A549 (cell line): ENCODE results near the gene RAP1GAP2. TPM values are rescaled to one million over a fixed set of nuclear protein-coding genes. Genes with fewer than 3 reads are reported as not detected.

ENCODE experiments used
- ATAC-seq, 2 experiments: fragments of 200-7000 bp in 1 of 2; fragments of >200 bp in 1 of 2; cut with Nextera tagmentation in 1 of 2; cut with Tn5 transposase in 1 of 2; 3 replicates each; pipeline versions ENCODE4 v1.8.0 to v1.9.1; 2018 to 2020; ENCODE audit warnings: mild to moderate bottlenecking in 1 of 2, moderate library complexity in 1 of 2
- CTCF ChIA-PET: fragments of 300-600 bp; sonication (Branson Sonifier 250); formaldehyde crosslinking; extraction: SDS; loops from one replicate; lab custom pipeline; 2021; ENCODE audit warnings: antibody characterized with exemption, inconsistent platforms; lab: Yijun Ruan, JAX
- POLR2A ChIA-PET: fragments of 350-600 bp; formaldehyde crosslinking; extraction: SDS; loops from one replicate; lab custom pipeline; 2021; ENCODE audit warnings: antibody characterized with exemption, inconsistent platforms; lab: Yijun Ruan, JAX
- DNase-seq, 2 experiments: peaks; one replicate each; pipeline versions ENCODE4 v3.0.0 to v3.0.0-alpha.2; 2011 to 2016; ENCODE audit warnings: low read depth in 1 of 2, low spot score in 1 of 2
- FAIRE-seq: peaks from 2 replicates; lab custom pipeline; 2011; peaks lifted over from hg19 to GRCh38; lab: Jason Lieb, UNC
- H3K27ac ChIP-seq, 2 experiments: fragments of >200 bp; sonication (Bioruptor Twin); formaldehyde crosslinking; 3 replicates each; pipeline ENCODE4 v1.5.1; 2016 to 2017
- H3K4me1 ChIP-seq: fragments of >200 bp; sonication (Bioruptor Twin); formaldehyde crosslinking; 3 replicates; pipeline ENCODE4 v1.6.1; 2016
- H3K4me2 ChIP-seq: fragments of >200 bp; sonication (Bioruptor Twin); formaldehyde crosslinking; 3 replicates; pipeline ENCODE4 v1.6.1; 2016
- H3K4me3 ChIP-seq: fragments of >200 bp; sonication (Bioruptor Twin); formaldehyde crosslinking; 3 replicates; pipeline ENCODE4 v1.5.1; 2016
- H3K9me3 ChIP-seq: fragments of >200 bp; sonication (Bioruptor Twin); formaldehyde crosslinking; 3 replicates; pipeline ENCODE4 v1.6.1; 2016
- BHLHE40 ChIP-seq: IDR thresholded peaks from 2 replicates; pipeline ENCODE4 v1.6.1; 2012; ENCODE audit warnings: low read depth, low read length, inconsistent platforms
- CBX2 ChIP-seq: fragments of 200-600 bp; sonication (generic); IDR thresholded peaks from 2 replicates; pipeline ENCODE4 v1.6.1; 2016; ENCODE audit warnings: low read depth, mild to moderate bottlenecking, borderline replicate concordance
- CBX8 ChIP-seq: fragments of 200-600 bp; sonication (generic); IDR thresholded peaks from 2 replicates; pipeline ENCODE4 v1.6.1; 2016
- CEBPB ChIP-seq, 2 experiments: fragments of >200 bp in 1 of 2; sonication (Bioruptor Twin) in 1 of 2; formaldehyde crosslinking in 1 of 2; IDR thresholded peaks; 2 replicates each; pipeline ENCODE4 v1.6.1; 2012 to 2016
- CHD2 ChIP-seq: fragments of 150-350 bp; IDR thresholded peaks from 2 replicates; pipeline ENCODE4 v1.6.1; 2014; ENCODE audit warnings: low read length; ENCODE audit not compliant: partially characterized antibody
- EHF ChIP-seq: fragments of 250-450 bp; sonication (Bioruptor Pico); IDR thresholded peaks from 2 replicates; pipeline ENCODE4 v1.5.0; 2020; ENCODE audit warnings: mild to moderate bottlenecking
- ESRRA ChIP-seq: fragments of 150-350 bp; IDR thresholded peaks from 2 replicates; pipeline ENCODE4 v1.6.1; 2014; ENCODE audit warnings: mild to moderate bottlenecking, low read length, borderline replicate concordance
- FOSL2 ChIP-seq, 2 experiments: fragments of 450-650 bp in 1 of 2; fragments of >200 bp in 1 of 2; sonication (Bioruptor Twin) in 1 of 2; formaldehyde crosslinking; IDR thresholded peaks; 2 replicates each; pipeline versions ENCODE4 v1.5.0 to v1.6.1; 2016 to 2020; ENCODE audit warnings: mild to moderate bottlenecking in 1 of 2, moderate library complexity in 1 of 2
- FOXS1 ChIP-seq: fragments of 250-450 bp; sonication (Bioruptor Pico); IDR thresholded peaks from 2 replicates; pipeline ENCODE4 v1.5.0; 2020; ENCODE audit warnings: mild to moderate bottlenecking, moderate library complexity
- GATA3 ChIP-seq: IDR thresholded peaks from 2 replicates; pipeline ENCODE4 v1.6.1; 2012; ENCODE audit warnings: borderline replicate concordance
- HOXA7 ChIP-seq: fragments of 250-450 bp; sonication (Bioruptor Pico); IDR thresholded peaks from 2 replicates; pipeline ENCODE4 v1.5.0; 2020; ENCODE audit warnings: mild to moderate bottlenecking, moderate library complexity
- HOXB13 ChIP-seq: fragments of 250-450 bp; sonication (Bioruptor Pico); IDR thresholded peaks from 2 replicates; pipeline ENCODE4 v1.5.0; 2020; ENCODE audit warnings: low read depth, mild to moderate bottlenecking, moderate library complexity
- HOXB5 ChIP-seq: fragments of 250-450 bp; sonication (Bioruptor Pico); IDR thresholded peaks from 2 replicates; pipeline ENCODE4 v1.5.0; 2020; ENCODE audit warnings: mild to moderate bottlenecking, moderate library complexity
- JUNB ChIP-seq: fragments of >200 bp; sonication (Bioruptor Twin); formaldehyde crosslinking; IDR thresholded peaks from 2 replicates; pipeline ENCODE4 v1.6.1; 2016
- KDM1A ChIP-seq: fragments of 200-600 bp; sonication (generic); IDR thresholded peaks from 2 replicates; pipeline ENCODE4 v1.6.1; 2016; ENCODE audit warnings: low read depth, mild to moderate bottlenecking
- MAFK ChIP-seq: fragments of 450-650 bp; IDR thresholded peaks from 2 replicates; pipeline ENCODE4 v1.6.1; 2014; ENCODE audit not compliant: partially characterized antibody
- POLR2A ChIP-seq: IDR thresholded peaks from 2 replicates; pipeline ENCODE4 v1.6.1; 2012; ENCODE audit warnings: mild to moderate bottlenecking, low read length
- RCOR1 ChIP-seq: fragments of 150-350 bp; IDR thresholded peaks from 2 replicates; pipeline ENCODE4 v1.6.1; 2014; ENCODE audit warnings: antibody characterized with exemption, low read length, low read depth
- RNF2 ChIP-seq: fragments of 200-600 bp; sonication (generic); IDR thresholded peaks from 2 replicates; pipeline ENCODE4 v1.6.1; 2016; ENCODE audit warnings: low read depth, mild to moderate bottlenecking, antibody characterized with exemption, moderate library complexity, borderline replicate concordance
- SMC3 ChIP-seq: fragments of >200 bp; sonication (Bioruptor Twin); formaldehyde crosslinking; IDR thresholded peaks from 3 replicates; pipeline ENCODE4 v1.6.1; 2018; ENCODE audit warnings: inconsistent platforms
- SREBF2 ChIP-seq: fragments of 450-650 bp; IDR thresholded peaks from 2 replicates; pipeline ENCODE4 v1.6.1; 2014; ENCODE audit warnings: mild to moderate bottlenecking, moderate library complexity
- TP53 ChIP-seq: fragments of 250-450 bp; sonication (Bioruptor Pico); IDR thresholded peaks from 2 replicates; pipeline ENCODE4 v1.5.0; 2021; ENCODE audit warnings: mild to moderate bottlenecking, moderate library complexity
- ZC3H11A ChIP-seq: fragments of 450-650 bp; IDR thresholded peaks from 2 replicates; pipeline ENCODE4 v1.6.1; 2014; ENCODE audit warnings: antibody characterized with exemption, mild to moderate bottlenecking
- ZNF302 ChIP-seq: fragments of 250-450 bp; sonication (Bioruptor Pico); IDR thresholded peaks from 2 replicates; pipeline ENCODE4 v1.9.0; 2021; ENCODE audit warnings: inconsistent platforms, mild to moderate bottlenecking, moderate library complexity
- WGBS: methylation state at CpG from one replicate; pipeline ENCODE4 v1.1.6; 2017; ENCODE audit errors: missing lambda C conversion rate; 5-methylcytosine and 5-hydroxymethylcytosine counted together
- polyA plus RNA-seq, 4 experiments: library from polyadenylated mRNA; depleted of rRNA in 3 of 4; stranded (reverse); fragments of >200 nt; fragmentation: RNase III in 1 of 4; extraction: RNeasy Plus Mini Kit Qiagen cat#74134 plus additional on column Dnase treatment in 1 of 4; gene quantifications; 2 replicates in 3 of 4; 3 replicates in 1 of 4; pipeline ENCODE4 v1.2.3, GENCODE V29; 2011 to 2017
- TF ChIP-seq, protein P1 (sequence below): fragments of 250-450 bp; sonication (Bioruptor Pico); IDR thresholded peaks from 2 replicates; pipeline ENCODE4 v1.5.0; 2021; ENCODE audit warnings: mild to moderate bottlenecking, moderate library complexity, borderline replicate concordance
- TF ChIP-seq, protein P2 (sequence below): fragments of 450-650 bp; IDR thresholded peaks from 2 replicates; pipeline ENCODE4 v1.6.1; 2014; ENCODE audit warnings: antibody characterized with exemption
- TF ChIP-seq, protein P3 (sequence below): IDR thresholded peaks from 2 replicates; pipeline ENCODE4 v1.6.1; 2012

Gene RAP1GAP2
- polyA plus RNA-seq, 2 of the 4 experiments (the other 2 are of a cell fraction): 8.3 to 20.8 TPM

DNA sequence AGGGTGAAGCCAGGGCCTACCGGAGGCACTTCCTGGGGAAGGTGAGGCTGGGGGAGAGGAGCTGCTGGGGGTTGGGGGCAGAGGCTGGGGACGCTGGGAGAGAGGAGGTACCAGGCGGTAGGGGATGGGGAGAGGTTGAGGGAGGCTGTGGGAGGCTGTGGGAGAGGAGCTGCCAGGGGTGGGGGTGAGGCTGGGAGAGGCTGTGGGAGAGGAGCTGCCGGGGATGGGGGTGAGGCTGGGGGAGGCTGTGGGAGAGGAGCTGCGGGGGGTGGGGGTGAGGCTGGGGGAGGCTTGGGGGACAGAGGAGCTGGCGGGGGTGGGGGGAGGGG, 167.8 kb downstream of the RAP1GAP2 start:
- Histone ChIP-seq H3K4me3 (no peak overlapping the region), H3K4me1 (peaks cover 67% of the 10 kb centered on the region), H3K4me2 (no peak overlapping the region), H3K9me3 (no peaks in the 10 kb centered on the region)
- ChIA-PET CTCF (interaction anchor here (0.5 to 8.9 kb wide), 8 partner anchors 9 to 179 kb away, joined by 3 to 60 read pairs (median 6); no protein-coding TSS in a partner anchor), POLR2A (no interaction called here)
- FAIRE-seq (no peak), DNase-seq (no peak), ATAC-seq (no peak)
- WGBS: 100% methylated on average over 1 of the region's 6 CpGs
- no peak for TF ChIP-seq CEBPB (IDR thresholded peaks at IDR 0.05)
- no peak for TF ChIP-seq TP53
- TF ChIP-seq RCOR1: no peak
- TF ChIP-seq, all 56 proteins: peak for 0
- peak overlapping the region; percentile 83 to 91 for H3K27ac ChIP-seq

DNA sequence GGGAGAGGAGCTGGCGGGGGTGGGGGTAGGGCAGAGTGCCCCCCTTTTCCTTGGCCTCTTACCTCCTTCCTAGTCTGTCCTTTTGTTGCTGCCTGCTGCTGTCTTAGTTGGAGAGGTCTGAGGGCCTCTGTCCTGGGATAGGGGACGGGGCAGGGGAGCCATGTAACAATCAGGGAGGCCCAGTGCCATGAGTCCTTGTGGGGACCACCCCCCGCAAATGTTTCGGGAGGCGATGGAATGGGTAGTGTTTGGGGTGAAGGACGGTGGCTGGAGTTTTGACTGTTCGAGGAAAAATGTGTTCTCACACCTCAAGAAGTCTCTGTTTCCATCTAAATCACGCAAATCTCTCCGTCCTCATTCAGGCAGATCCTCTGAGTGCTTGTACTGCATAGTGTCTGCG, 168.1 kb downstream of the RAP1GAP2 start:
- Histone ChIP-seq H3K9me3 (no peaks in the 10 kb centered on the region), H3K27ac (peak overlapping the region; percentile 83 to 91), H3K4me3 (no peak overlapping the region), H3K4me1 (peaks cover 63% of the 10 kb centered on the region), H3K4me2 (peak overlapping the region; percentile 72; the same call in 1 of the 3 replicates)
- POLR2A ChIA-PET: no interaction called here
- DNase-seq (no peak), ATAC-seq (no peak), FAIRE-seq (no peak)
- 86% methylated on average over 9 of the region's 10 CpGs for WGBS
- CTCF ChIA-PET: interaction anchor here (0.9 to 2.4 kb wide), 6 partner anchors 9 to 136 kb away, joined by 3 to 10 read pairs (median 6); no protein-coding TSS in a partner anchor
- TF ChIP-seq POLR2A: no peak
- TF ChIP-seq SMC3: no peak
- no peak for TF ChIP-seq GATA3
- TF ChIP-seq KDM1A: no peak
- TF ChIP-seq, protein P1, sequence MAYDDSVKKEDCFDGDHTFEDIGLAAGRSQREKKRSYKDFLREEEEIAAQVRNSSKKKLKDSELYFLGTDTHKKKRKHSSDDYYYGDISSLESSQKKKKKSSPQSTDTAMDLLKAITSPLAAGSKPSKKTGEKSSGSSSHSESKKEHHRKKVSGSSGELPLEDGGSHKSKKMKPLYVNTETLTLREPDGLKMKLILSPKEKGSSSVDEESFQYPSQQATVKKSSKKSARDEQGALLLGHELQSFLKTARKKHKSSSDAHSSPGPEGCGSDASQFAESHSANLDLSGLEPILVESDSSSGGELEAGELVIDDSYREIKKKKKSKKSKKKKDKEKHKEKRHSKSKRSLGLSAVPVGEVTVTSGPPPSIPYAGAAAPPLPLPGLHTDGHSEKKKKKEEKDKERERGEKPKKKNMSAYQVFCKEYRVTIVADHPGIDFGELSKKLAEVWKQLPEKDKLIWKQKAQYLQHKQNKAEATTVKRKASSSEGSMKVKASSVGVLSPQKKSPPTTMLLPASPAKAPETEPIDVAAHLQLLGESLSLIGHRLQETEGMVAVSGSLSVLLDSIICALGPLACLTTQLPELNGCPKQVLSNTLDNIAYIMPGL: no peak
- TF ChIP-seq, protein P2, sequence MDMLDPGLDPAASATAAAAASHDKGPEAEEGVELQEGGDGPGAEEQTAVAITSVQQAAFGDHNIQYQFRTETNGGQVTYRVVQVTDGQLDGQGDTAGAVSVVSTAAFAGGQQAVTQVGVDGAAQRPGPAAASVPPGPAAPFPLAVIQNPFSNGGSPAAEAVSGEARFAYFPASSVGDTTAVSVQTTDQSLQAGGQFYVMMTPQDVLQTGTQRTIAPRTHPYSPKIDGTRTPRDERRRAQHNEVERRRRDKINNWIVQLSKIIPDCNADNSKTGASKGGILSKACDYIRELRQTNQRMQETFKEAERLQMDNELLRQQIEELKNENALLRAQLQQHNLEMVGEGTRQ: no peak
- no peak for TF ChIP-seq SREBF2
- no peak for TF ChIP-seq ZC3H11A
- TF ChIP-seq ESRRA: no peak
- TF ChIP-seq, protein P3, sequence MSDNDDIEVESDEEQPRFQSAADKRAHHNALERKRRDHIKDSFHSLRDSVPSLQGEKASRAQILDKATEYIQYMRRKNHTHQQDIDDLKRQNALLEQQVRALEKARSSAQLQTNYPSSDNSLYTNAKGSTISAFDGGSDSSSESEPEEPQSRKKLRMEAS: no peak

DNA sequence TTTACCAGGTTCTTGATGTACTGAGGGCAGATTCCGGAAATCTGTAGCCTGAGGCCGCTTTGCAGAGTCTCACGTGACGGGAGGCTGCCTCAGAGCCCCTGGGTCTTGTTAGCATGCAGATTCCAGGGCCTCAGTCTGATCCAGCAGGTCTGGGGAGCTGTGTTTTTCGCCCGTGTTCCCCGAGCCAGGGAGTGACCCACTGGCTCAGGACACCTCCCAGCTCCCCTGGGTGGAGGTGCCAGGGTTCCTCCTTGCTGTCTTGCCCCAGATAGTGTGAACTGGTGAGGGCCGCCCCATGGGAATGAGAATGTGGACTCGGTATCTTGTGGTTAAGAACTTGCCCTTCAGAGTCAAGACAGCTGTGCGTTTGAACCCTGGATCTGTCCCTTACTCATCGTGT, 168.6 kb downstream of the RAP1GAP2 start:
- FAIRE-seq: no peak
- peaks cover 58% of the 10 kb centered on the region for H3K4me1 ChIP-seq
- TF ChIP-seq KDM1A (no peak), HOXB5 (CRISPR knock-in tag) (peak; percentile 23; the same call in 1 of the 2 replicates)
- ATAC-seq: no peak
- H3K9me3 ChIP-seq: no peaks in the 10 kb centered on the region
- H3K4me3 ChIP-seq: no peak overlapping the region
- peak overlapping the region; percentile 72 for H3K4me2 ChIP-seq
- peak overlapping the region; percentile 83 to 91 for H3K27ac ChIP-seq
- 90% methylated on average over 11 of the region's 11 CpGs for WGBS
- ChIA-PET CTCF (interaction anchor here (0.9 to 2.4 kb wide), 3 partner anchors 41 to 117 kb away, joined by 3 to 10 read pairs (median 6); no protein-coding TSS in a partner anchor), POLR2A (no interaction called here)
- no peak for DNase-seq

GRCh38 chr17:2965621-2966595, 169.7 kb downstream of the RAP1GAP2 start:
- ChIA-PET POLR2A (interaction anchor here (1.0 kb wide), 1 partner anchor 13 kb away, joined by 3 read pairs; no protein-coding TSS in a partner anchor), CTCF (interaction anchor here (0.6 to 3.3 kb wide), 8 partner anchors 15 to 138 kb away, joined by 3 to 14 read pairs (median 4); no protein-coding TSS in a partner anchor)
- H3K4me1 ChIP-seq: peaks cover 51% of the 10 kb centered on the region
- no peaks in the 10 kb centered on the region for H3K9me3 ChIP-seq
- peak; percentile 89 to 90 for DNase-seq
- H3K4me3 ChIP-seq: no peak overlapping the region
- peak; percentile 98 for FAIRE-seq
- peak overlapping the region; percentile 72 for H3K4me2 ChIP-seq
- H3K27ac ChIP-seq: peak overlapping the region; percentile 83 to 91
- peak; percentile 91 for ATAC-seq
- WGBS: 24% methylated on average over 14 of the region's 14 CpGs
- peak; percentile 46; the same call in 1 of the 2 replicates for TF ChIP-seq ZNF302 (CRISPR knock-in tag)
- no peak for TF ChIP-seq CBX2
- TF ChIP-seq MAFK: no peak
- no peak for TF ChIP-seq BHLHE40
- TF ChIP-seq FOSL2 (IDR thresholded peaks at IDR 0.05): peak; percentile 72
- TF ChIP-seq FOSL2 (CRISPR knock-in tag; IDR thresholded peaks at IDR 0.05): peak; percentile 91
- no peak for TF ChIP-seq CBX8
- TF ChIP-seq ESRRA: peak; percentile 25; the same call in 1 of the 2 replicates
- TF ChIP-seq HOXB5 (CRISPR knock-in tag): 0 out of 2 replicates have a peak, but pooled peaks have one; percentile 51
- 0 out of 2 replicates have a peak, but pooled peaks have one; percentile 50 for TF ChIP-seq FOXS1 (CRISPR knock-in tag)
- peak; percentile 46 for TF ChIP-seq JUNB
- TF ChIP-seq EHF (CRISPR knock-in tag): peak; percentile 56; the same call in 1 of the 2 replicates
- no peak for TF ChIP-seq CHD2
- TF ChIP-seq SMC3: peak; percentile 15; the same call in 1 of the 3 replicates
- TF ChIP-seq HOXB13 (CRISPR knock-in tag): peak; percentile 54; the same call in 1 of the 2 replicates
- TF ChIP-seq RCOR1: no peak
- no peak for TF ChIP-seq RNF2
- no peak for TF ChIP-seq HOXA7 (CRISPR knock-in tag)
